ENCODE results near the gene PRKCB.

The PRKCB gene

GRCh38 chr16:23835390-23836077, at the start of gene PRKCB:
Gene PRKCB (plus strand): TSS chr16:23835983.
- in situ Hi-C loops (cut with MboI; ENCODE audit: low sequenced_read_pairs) = no loop called here

DNA sequence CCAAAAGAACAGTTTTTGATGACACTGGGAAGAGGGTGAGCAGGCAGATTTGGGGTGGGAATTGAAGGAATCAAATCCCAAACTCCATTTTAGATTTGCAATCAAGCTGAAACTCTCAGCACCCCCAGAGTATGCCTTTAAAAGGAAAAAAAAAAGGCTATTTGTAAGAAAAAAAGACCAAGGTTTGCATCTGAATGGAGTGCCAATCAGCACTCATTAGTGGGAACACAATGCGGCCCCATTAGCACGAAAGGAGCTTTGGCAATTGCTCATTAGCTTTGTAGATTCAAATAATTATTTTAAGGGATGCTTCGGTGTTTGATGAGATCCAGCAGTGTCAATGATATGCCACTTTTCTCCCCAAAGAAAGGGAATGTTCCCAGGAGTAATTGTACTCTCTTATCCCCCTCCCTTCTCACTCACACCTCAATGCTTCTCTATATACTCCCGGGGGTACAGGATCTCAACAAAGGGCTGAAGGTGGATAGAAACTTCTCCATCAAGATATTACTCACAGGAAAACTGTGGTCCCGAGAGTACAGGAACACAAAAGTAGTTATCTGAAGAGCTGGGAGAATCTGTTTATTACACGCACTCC, 48.7 kb upstream of the PRKCB start:
- in situ Hi-C loops (cut with MboI; ENCODE audit: low sequenced_read_pairs) = no loop called here

- in situ Hi-C loops (cut with MboI; ENCODE audit: low sequenced_read_pairs) = no loop called here
Observed at GRCh38 chr16:23788685-23789084, 47.1 kb upstream of the PRKCB start.

GRCh38 chr16:23795378-23795777, 40.4 kb upstream of the PRKCB start:
- in situ Hi-C loops (cut with MboI; ENCODE audit: low sequenced_read_pairs) = loop anchor here (10.0 kb wide), 2 partner anchors 61 to 219 kb away; no protein-coding TSS in a partner anchor

DNA sequence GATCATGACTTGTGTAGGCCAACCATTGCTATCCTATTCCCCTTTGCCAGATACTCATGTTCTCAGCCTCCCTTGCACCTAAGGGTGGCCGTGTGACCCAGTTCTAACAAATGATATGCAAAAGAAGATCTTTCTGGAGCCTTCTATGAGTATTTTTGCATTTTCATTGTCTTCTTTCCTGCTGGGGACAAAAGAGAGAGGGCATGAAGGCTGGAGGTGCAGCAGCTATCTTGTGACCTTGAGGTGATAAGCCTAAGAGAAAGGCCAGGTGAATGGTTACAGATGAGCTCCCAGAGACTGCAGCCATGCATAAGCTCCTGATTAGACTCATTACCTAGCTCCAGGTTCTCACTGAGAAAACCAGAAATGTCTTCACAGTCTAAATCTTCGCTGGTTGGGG, 38.8 kb upstream of the PRKCB start:
- in situ Hi-C loops (cut with MboI; ENCODE audit: low sequenced_read_pairs) = loop anchor here (10.0 kb wide), 2 partner anchors 62 to 218 kb away; no protein-coding TSS in a partner anchor

DNA sequence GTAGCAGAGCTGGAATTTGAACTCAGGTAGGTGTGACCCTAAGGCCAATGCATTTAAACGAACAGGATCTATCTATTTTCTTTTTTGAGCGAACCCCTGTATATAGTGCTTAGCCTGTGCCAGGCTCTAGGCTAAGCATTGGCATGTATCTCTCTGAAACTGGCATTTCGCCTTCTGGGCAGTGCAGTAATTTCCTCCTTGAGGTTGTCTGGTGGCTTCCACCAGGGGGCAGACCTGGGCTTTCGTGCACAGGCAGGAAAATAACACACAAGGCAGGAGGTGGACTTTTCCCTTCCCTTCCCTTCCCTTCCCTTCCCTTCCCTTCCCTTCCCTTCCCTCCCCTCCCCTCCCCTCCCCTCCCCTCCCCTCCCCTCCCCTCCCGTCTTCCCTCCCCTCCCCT, 34.4 kb upstream of the PRKCB start:
- in situ Hi-C loops (cut with MboI; ENCODE audit: low sequenced_read_pairs) = no loop called here

- in situ Hi-C loops (cut with MboI; ENCODE audit: low sequenced_read_pairs) = no loop called here
Observed at GRCh38 chr16:23802776-23803175, 33.0 kb upstream of the PRKCB start.

DNA sequence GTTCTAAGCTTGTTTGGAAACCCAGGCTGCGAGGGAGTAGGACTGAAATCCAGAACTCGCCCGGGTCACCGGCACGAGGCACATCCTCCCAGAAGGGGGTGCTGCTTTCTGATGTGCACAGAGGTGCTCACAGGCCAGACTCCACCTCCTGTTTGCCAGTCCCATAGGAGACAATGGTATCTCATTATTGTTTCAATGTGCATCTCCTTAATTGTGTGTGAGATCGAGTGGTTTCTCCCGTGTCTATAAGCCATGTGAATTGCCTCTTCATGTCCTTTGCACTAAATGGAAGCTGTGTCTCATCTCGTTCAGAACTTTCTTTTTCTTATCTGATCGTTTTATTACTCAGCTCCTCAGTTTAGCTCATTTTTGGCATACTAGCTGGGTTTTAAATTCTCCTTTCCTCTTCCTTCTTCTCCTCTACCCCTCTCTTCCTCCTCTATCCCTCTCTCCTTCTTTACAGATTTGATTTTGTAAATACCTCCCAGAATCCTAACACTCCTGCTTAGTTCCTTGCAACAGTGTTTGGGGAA, 32.1 kb upstream of the PRKCB start:
- in situ Hi-C loops (cut with MboI; ENCODE audit: low sequenced_read_pairs) = no loop called here

GRCh38 chr16:23807028-23807427, 28.8 kb upstream of the PRKCB start:
- in situ Hi-C loops (cut with MboI; ENCODE audit: low sequenced_read_pairs) = no loop called here

GRCh38 chr16:23821467-23821866, 14.3 kb upstream of the PRKCB start:
- in situ Hi-C loops (cut with MboI; ENCODE audit: low sequenced_read_pairs) = no loop called here

GRCh38 chr16:23821875-23822688, 13.7 kb upstream of the PRKCB start:
- in situ Hi-C loops (cut with MboI; ENCODE audit: low sequenced_read_pairs) = no loop called here

GRCh38 chr16:23823475-23824384, 12.1 kb upstream of the PRKCB start:
- in situ Hi-C loops (cut with MboI; ENCODE audit: low sequenced_read_pairs) = no loop called here

GRCh38 chr16:23824909-23825308, 10.9 kb upstream of the PRKCB start:
- in situ Hi-C loops (cut with MboI; ENCODE audit: low sequenced_read_pairs) = no loop called here

DNA sequence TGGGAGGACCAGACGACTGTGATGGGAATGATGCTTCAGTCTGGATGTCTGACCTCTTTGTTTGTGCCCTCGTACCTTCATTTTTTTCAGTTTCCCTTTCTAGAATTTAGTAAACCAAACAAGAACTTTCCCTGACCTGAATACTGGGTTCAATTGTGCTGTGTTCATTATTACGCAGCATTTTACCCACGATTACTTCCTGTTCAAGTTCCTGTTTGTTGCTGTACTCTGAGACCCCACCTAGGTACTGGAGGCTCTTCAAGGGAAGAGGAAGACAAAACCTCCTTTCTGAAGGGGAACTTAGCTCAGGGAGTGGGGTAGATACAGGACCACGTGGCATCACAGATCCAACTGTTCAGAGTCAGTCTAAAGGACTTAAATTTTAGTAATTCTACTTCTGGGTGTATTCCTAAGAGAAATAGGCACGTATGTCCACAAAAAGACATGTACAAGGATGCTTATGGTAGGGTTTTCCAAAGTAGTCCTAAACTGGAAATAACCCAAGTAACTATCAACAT, 9.2 kb upstream of the PRKCB start:
- in situ Hi-C loops (cut with MboI; ENCODE audit: low sequenced_read_pairs) = no loop called here

DNA sequence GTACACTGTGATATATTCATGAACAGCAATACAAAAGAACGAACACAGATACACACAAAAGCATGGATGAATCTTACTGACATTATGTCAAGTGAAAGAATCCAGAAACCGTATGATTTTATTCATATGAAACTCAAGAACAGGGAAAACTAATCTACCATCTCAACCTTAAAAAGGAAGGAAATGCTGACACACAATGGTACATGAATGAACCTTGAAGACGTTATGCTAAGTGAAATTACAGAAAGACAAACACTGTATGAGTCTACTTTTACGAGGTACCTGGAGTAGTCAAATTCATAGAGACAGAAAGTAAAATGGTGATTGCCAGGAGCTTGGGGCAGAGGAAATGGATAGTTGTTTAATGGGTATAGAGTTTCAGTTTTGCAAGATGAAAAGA, 8.7 kb upstream of the PRKCB start:
- in situ Hi-C loops (cut with MboI; ENCODE audit: low sequenced_read_pairs) = no loop called here

- in situ Hi-C loops (cut with MboI; ENCODE audit: low sequenced_read_pairs) = no loop called here
Observed at GRCh38 chr16:23829454-23829853, 6.3 kb upstream of the PRKCB start.

- in situ Hi-C loops (cut with MboI; ENCODE audit: low sequenced_read_pairs) = no loop called here
Observed at GRCh38 chr16:23830276-23830675, 5.5 kb upstream of the PRKCB start.

DNA sequence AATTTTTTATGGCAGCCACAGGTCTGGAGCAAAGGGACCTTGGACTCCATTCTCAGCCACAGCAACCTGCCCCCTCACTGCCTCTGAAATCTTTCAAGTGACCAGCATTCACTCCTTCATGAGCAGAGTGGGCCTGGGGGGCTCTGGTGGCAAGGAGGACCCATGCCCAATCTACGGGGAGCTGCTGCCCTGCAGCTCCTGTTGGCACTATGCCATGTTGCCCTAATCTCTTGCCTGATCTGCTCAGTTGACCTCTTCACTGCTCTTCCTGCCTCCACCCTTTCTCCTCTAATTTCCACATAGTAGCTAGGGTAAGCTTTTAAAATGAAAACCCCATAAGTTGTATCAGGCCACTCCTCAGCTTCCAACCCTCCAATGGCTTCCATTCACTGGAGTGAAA, 2.9 kb upstream of the PRKCB start:
- in situ Hi-C loops (cut with MboI; ENCODE audit: low sequenced_read_pairs) = no loop called here

- in situ Hi-C loops (cut with MboI; ENCODE audit: low sequenced_read_pairs) = no loop called here
Observed at GRCh38 chr16:23833504-23833903, 2.3 kb upstream of the PRKCB start.

DNA sequence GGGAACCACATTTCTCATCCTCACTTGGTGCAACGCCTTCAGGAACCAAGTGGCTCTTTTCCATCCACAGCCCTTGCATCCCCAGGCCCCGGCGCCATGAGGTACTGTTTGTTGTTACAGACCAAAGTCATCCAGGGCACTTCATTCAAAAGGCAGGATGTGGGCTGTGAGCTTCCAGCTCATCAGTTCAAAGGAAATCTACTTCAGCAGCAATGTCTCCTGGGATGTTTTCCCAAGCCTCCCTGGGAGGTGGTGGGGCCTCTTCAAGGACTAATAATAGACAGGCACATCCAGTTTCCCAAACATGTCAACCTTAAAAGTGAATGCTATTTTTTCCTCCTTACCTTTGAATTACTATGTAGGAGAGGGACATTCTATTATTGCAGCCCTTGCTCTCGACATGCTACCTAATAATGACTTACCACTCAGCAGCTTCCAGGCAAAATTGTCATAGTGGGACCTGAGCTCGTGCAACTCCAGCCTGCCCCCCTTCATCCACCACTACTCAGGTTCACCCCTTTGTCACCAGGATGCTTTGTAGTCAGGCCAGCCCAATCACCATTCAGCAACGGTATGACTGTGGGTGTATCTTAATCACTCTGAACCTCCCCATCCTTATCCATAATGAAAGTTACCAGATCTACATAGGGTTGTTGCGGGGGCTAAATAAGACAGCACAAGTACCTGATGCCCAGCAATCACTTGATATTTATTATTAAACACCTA, 1.7 kb upstream of the PRKCB start:
- in situ Hi-C loops (cut with MboI; ENCODE audit: low sequenced_read_pairs) = no loop called here
